HG03139 (cell line): Measurements from ENCODE around the gene RASAL2.
"Not testable (repeated sequence)": the region's sequence is repeated elsewhere in the genome, so short reads cannot be mapped to it uniquely, and the experiment has no call there.

ENCODE experiments used
- ATAC-seq: cut with Tn5 transposase; IDR thresholded peaks from one replicate; pipeline ENCODE4 v1.9.1; 2021; ENCODE audit not compliant: unreplicated experiment

The RASAL2 gene

DNA sequence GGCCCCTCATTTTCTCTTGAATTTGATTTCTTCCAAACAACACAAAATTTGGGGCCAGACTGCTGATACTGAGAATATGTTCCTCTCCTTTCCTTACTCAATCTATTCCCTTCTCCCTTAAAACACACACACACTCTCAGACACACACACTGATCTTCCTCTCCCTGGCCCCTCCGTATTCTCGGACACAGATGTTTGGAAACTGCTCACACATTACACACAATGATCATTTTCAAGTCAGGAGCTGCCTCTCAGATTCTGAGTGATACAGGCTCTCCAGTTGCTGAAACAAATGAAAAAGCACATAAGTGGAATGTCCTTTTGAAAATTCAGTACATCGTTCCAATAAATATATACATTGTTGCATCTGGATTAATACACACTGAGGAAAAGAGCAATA is 241.5 kb downstream of the RASAL2 start:
- ATAC-seq, result no peak

DNA sequence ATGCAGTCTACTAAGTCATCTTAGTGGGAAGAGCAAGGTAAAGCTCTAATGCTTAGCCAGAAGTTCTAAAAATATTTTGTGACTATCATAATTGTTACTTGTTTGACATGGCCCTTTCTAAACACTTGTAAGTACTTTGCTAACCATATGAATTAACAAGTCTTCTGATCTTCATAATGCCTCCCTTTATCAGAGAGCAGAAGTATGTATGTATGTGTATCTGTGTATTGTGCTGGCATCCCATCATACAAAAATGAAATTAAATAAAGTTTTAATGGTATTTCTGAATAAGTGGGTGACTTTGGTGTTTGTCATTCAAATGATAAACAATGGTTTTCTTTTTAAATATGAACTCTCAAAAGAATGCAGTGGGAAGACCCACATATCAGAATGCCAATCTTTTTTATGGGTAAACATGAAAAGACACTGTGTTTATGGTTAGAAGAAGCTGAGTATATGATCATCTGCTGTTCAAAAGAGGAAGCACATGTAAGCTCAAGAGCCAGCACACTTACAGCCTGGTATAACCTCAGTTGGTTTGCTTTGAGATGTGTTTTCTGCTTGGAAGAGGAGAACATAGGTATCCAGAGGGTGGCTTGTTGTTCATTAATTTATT is 243.3 kb downstream of the RASAL2 start:
- ATAC-seq, result no peak

GRCh38 chr1:178339834-178340233 is 245.9 kb downstream of the RASAL2 start:
- ATAC-seq, result no peak

DNA sequence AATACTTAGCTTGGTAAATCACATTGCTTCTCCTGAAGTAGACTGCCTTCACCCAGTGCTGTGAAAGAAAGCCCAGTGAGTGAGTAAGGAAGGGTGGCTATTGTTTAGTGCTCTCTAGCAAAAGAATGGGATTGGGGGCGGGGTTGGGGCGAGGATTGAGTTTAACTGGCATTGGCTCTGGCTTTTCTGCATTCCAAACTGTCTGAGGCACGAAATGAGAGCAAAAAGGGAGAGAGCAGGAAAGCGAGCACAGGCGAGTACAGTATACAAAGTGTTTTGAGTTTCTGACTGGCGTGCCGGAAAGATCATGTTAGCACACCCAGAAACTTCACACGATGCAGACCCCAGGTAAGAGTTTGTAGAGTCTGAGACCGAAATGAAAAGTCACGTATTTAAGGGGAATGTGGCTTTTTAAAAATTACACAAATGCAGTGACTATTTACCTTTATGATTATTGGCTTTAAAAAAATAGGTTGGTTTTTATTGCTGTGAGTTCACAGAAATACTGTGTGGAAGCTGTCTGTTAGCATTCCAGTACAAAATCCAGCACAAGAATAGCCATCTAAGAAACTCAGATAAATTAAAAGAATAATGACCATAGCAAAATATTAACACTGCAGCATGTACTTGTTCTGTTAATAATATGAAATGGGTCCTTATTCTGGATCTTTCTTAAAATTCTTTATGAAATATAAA is 247.5 kb downstream of the RASAL2 start:
- no peak for ATAC-seq

GRCh38 chr1:178342745-178343144 is 248.8 kb downstream of the RASAL2 start:
- no peak for ATAC-seq

DNA sequence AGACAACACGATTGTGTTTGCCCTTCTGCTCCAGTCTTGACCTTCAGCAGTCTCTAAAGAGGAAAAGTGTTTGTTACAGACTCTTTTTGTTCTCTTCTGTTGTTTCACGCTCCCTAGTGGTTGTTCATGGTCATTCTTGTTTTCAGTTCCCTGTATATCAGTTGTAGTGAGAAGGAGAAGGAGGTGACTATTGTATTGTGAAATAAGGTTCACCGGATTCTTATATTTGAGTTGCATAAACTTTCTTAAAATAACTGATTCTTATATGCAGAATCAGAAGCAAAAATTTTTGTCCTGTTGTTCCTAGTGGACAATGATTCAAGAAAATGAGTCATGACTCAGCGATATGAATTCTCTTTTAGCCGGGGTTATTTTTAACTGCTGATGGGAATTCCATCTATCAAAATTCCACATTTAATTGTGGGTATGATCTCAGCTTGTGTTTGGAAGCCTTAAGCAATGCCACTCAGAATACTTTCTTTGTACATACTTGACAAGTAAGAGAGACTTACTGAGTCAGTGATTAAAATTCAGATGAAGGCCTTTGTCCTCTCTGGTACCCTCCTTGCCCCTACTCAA is 250.7 kb downstream of the RASAL2 start:
- no peak for ATAC-seq

DNA sequence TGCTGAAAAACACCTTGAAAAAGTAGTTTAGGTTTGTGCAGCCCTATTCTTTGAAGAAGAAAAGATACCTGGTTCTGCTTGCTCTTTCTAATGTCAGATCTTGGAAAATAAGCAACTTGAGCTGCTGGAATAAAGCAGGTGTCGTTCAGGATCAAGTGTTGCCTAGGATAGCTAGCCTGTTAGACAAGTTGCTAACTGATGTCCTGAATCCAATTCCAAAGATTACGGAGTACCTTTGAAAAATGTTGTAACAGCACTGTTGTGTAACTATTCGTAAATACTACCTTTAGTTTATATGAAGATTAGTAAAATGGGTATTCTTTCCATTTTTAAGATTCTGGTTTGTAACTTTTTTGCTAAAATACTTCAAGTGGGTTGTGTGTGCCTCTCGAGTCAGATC is 251.3 kb downstream of the RASAL2 start:
- no peak for ATAC-seq

DNA sequence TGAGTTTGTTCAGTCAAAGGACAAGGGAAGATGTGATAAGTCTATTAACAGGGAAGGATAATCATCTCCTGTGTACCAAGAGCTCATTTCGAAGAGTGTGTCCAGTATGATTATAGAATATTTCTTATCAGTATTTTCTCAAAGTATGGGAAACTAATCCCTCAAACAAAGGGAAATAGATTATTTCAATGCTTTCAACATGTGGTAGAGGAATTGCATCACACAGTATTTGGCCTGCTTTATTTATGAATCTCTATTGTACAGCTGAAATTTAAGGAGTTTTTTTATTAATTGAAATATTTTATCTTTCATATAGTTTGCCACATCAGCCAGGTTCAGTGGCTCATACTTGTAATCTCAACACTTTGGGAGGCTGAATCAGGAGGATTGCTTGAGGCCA is 251.9 kb downstream of the RASAL2 start:
- no peak for ATAC-seq

DNA sequence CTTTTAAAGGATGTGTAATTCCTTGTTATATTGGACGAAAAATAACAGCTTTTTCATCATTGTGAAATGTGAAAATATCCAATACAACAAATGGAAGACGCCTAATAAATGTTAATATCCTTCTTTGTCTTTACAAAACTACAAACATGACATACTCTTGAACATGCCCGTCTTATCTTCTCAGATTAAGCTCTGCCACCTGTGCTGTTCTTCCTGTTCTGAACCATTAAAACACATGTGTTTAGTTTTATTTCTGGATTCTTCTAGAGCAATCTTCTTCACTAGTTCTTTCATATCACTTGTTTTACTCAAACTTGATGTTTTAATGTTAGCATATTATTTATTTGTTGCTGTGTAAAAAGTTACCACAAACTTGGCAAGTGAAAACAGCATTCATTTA is 255.9 kb downstream of the RASAL2 start:
- ATAC-seq, result no peak

DNA sequence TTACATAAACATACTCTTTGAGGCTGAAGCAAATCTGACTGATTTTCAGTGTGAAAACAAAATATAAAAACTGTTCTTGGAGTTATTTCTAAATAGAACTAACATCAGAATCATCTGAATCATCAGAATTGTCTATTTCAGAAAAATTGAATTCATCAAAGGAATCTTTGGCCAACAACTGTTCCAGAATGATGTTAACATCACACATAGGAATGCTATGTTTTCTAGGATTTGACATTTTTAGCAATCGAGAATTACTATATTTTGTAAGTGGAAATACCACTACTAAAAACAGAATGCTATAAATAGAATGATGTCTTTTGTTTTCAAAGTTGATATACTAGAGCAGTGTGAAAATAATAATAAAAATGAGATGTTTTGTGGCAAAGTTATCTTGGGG is 258.0 kb downstream of the RASAL2 start:
- ATAC-seq, result not testable (repeated sequence)

- no peak for ATAC-seq
Measured at GRCh38 chr1:178352790-178353416, 259.0 kb downstream of the RASAL2 start.

- ATAC-seq, result no peak
Measured at GRCh38 chr1:178353524-178353923, 259.6 kb downstream of the RASAL2 start.

DNA sequence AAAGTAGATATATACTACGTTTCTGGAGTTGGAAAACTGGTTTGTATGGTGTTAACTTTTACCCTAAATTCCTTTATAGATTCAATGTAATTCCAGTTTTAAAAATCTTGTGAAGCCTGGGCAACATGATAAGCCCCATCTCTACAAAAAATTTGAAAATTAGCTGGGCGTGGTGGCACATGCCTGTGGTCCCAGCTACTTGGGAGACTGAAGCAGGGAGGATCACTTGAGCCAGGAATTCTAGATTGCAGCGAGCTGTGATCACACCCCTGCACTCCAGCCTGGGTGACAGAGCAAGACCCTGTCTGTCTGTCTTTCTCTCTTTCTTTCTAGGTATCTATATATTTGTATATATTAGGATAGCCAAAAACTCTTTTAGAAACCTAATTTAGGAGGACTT is 260.9 kb downstream of the RASAL2 start:
- ATAC-seq, result no peak

DNA sequence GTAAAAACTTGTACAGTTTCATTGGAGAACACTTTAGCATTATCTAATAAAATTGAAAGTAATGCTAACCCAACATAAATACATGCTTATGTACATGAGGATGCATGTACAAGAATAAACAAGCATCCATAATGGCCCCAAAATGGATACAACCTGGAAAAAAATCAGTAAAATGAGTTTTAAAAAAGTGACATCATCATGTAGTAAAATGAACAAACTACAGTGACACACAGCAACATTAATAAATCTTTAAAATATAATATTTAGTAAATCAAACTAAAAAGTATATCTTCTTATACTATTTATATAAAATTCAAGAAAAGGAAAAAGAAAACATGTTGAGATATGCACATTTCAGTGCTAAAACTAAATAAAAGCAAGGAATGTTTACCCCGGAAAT is 262.4 kb downstream of the RASAL2 start:
- ATAC-seq, result no peak

- no peak for ATAC-seq
Measured at GRCh38 chr1:178358456-178358855, 264.6 kb downstream of the RASAL2 start.

DNA sequence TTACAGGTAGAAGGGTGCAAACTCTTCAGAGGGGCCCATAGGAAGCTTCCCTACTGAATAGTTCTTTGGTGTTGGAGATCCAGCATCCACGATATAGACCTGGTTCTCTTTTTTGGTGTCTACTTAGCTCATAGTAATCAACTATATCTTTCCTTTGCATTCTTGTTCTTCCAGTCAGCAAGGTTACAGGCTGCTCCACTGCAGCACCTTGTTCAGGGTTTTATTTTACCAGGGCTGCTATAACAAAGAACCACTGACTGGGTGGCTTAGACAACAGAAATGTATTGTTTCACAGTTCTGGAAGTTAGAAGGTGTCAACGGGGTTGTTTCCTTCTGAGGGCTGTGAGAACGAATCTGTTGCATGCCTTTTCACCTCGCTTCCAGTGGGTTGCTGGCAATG is 266.5 kb downstream of the RASAL2 start:
- no peak for ATAC-seq

GRCh38 chr1:178361847-178362246 is 267.9 kb downstream of the RASAL2 start:
- ATAC-seq, result no peak

- ATAC-seq, result no peak
Measured at GRCh38 chr1:178362747-178363146, 268.8 kb downstream of the RASAL2 start.

DNA sequence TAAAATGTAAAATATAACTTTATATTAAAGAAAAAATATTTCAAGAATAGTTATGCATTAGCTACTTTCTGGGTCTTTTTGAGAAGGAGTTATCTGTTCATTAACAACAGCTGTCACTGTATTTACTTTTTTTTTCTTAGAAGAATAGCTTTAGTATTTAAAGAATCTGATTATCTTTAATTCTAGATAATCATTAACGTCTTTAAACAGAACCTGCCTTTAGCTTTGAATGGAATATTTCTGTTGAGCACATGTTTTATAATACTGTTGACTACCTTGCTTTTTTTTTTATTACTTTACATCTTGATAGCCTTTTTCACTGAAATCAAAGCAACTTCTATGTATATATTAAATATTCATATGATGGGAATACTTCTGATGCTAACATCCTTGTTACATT is 270.9 kb downstream of the RASAL2 start:
- ATAC-seq, result no peak

- ATAC-seq, result no peak
Measured at GRCh38 chr1:178367151-178367550, 273.2 kb downstream of the RASAL2 start.

GRCh38 chr1:178368208-178368607 is 274.3 kb downstream of the RASAL2 start:
- ATAC-seq, result no peak

DNA sequence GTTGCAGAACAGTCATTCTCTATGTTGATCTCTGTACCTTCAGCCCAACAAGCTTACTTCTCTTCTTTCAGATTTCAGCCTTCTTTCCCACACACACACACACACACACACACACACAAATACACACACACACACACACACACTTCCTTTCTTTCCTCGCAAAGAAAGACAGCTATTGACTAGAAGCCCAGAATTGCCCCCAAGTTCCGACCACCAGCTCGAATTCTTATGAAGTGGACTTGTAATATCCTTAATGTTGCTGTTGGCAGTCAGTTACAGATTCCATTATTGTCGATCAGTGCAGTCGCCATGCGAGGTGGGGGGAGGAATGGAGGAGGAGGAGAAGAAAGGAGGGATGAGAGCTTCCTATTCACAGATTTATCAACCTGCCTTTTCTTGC is 277.3 kb downstream of the RASAL2 start:
- ATAC-seq, result no peak
